Measurements from ENCODE around the gene PLVAP.

DNA sequence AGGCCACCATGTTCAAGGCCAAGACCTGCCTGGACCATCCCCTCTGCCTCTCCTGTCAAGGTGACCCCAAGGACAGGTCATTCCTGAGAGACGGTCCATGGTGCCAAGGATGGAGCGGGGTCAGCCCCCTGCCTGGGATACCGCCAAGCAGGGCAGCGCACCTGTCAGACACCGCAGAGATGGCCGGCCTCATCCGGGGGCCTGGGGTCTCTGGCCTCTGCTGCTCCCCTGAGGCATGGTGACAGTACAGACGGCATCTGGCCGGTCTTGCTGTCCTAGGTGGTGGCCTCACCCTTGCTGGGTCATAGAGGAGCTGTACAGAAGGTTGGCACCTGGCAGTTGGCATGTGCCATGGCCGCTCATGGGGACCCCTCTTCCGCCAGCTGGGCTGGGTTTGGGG, 56.7 kb downstream of the PLVAP start:
- TF ChIP-seq POLR2A (IDR thresholded peaks at IDR 0.05; ENCODE audit: low read length) (no peak), GATA1 (IDR thresholded peaks at IDR 0.05; ENCODE audit: low read depth, low read length) (no peak)

Data from erythroblast (primary cell).